SH-SY5Y (cell line): ENCODE results near the gene KLHL26.

Experiments
- GATA2 ChIP-seq: IDR thresholded peaks from 2 replicates; pipeline ENCODE4 v1.6.1; 2011; ENCODE audit warnings: mild to moderate bottlenecking, low read depth, low read length
- GATA3 ChIP-seq: IDR thresholded peaks from 2 replicates; pipeline ENCODE4 v1.6.1; 2011; ENCODE audit warnings: low read depth, mild to moderate bottlenecking, low read length, moderate library complexity

DNA sequence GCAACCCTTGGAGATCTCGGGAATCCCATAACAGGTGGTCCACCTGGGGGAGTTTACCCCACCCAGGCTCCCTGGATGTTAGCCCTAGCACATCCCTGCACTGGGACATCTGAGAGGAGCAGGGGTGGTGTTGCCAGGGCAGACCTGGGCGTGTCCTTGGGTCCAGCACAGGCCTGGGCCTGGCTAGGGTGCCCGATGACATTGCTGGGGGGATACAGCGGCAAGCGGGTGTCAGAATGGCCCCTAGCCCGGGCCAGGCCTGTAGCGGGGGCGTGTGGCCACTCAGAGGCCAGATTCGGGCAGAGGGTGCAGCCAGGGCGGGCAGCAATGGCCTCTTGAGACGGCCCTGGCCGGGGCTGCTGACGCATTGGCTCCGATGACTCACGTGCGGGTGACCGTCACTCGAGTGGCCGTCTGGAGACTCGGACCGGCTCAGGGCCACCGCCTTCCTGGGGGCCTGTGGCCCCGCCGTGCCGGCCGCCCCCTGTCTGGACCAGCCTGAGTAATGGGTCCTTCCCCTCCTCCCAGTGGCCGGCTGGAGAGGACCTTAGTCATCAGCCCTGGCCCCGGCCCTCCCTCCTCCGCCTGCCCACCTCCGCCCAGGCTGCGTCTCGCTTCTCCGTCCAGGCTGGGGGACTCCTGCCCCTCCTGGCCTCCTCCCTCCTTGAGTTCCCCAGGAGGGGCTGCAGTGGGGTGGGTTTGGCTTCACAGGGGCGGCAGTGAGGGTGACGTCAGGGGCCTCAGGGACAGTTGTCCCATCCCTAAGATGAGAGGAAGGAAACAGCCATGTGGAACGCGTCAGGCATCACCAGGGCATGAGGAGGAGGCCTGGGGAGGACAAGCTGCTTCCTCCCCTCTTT lies 23.5 kb downstream of the KLHL26 start:
- TF ChIP-seq GATA2 (no peak), GATA3 (no peak)
